Keratinocyte (primary cell): ENCODE measurements around the gene PROM1. TPM values are rescaled to one million over a fixed set of nuclear protein-coding genes. Genes with fewer than 3 reads are reported as not detected.

Experiments
- DNase-seq: peaks from one replicate; pipeline ENCODE4 v3.0.0-alpha.2; 2011; ENCODE audit warnings: low read depth, missing footprints, low spot score
- FAIRE-seq: peaks from 2 replicates; lab custom pipeline; 2011; peaks lifted over from hg19 to GRCh38; lab: Jason Lieb, UNC
- H2AFZ ChIP-seq: 2 replicates; pipeline ENCODE4 v1.6.0; 2012; ENCODE audit warnings: low read length, control low read depth, inconsistent platforms; ENCODE audit not compliant: control insufficient read depth
- H3K27ac ChIP-seq: 2 replicates; pipeline ENCODE4 v1.5.1; 2011; ENCODE audit warnings: low read length; ENCODE audit not compliant: control insufficient read depth, insufficient read depth
- H3K27me3 ChIP-seq: 3 replicates; pipeline ENCODE4 v1.6.0; 2011; ENCODE audit warnings: low read length; ENCODE audit not compliant: control insufficient read depth, insufficient read depth; ENCODE audit errors: extremely low read depth
- H3K36me3 ChIP-seq, 2 experiments: 2 replicates in 1 of 2; 3 replicates in 1 of 2; pipeline ENCODE4 v1.5.1; 2011; ENCODE audit warnings: low read length in 2 of 2, mild to moderate bottlenecking in 1 of 2; ENCODE audit not compliant: control insufficient read depth in 2 of 2, insufficient read depth in 2 of 2; ENCODE audit errors: extremely low read depth in 1 of 2
- H3K4me1 ChIP-seq: 3 replicates; pipeline ENCODE4 v1.5.1; 2011; ENCODE audit warnings: low read length; ENCODE audit not compliant: control insufficient read depth, insufficient read depth; ENCODE audit errors: extremely low read depth
- H3K4me2 ChIP-seq: 3 replicates; pipeline ENCODE4 v1.6.0; 2011; ENCODE audit warnings: low read depth, low read length; ENCODE audit not compliant: control insufficient read depth, insufficient read depth; ENCODE audit errors: extremely low read depth
- H3K4me3 ChIP-seq, 3 experiments: fragments of 200-600 bp in 1 of 3; sonication (generic) in 1 of 3; 2 replicates in 2 of 3; 3 replicates in 1 of 3; pipeline ENCODE4 v1.5.1; 2011 to 2016; ENCODE audit warnings: low read length in 3 of 3, mild to moderate bottlenecking in 3 of 3, control low read depth in 2 of 3, inconsistent platforms in 1 of 3, low read depth in 1 of 3, mixed read lengths in 1 of 3, mixed run types in 1 of 3, moderate library complexity in 1 of 3; ENCODE audit not compliant: control insufficient read depth in 2 of 3, insufficient read depth in 2 of 3; ENCODE audit errors: extremely low read depth in 1 of 3
- H3K79me2 ChIP-seq: 2 replicates; pipeline ENCODE4 v1.6.0; 2012; ENCODE audit warnings: low read length; ENCODE audit not compliant: control insufficient read depth, insufficient read depth
- H3K9ac ChIP-seq: 3 replicates; pipeline ENCODE4 v1.6.0; 2011; ENCODE audit warnings: low read length; ENCODE audit not compliant: control insufficient read depth, insufficient read depth; ENCODE audit errors: extremely low read depth
- H3K9me1 ChIP-seq: 3 replicates; pipeline ENCODE4 v1.6.0; 2011; ENCODE audit warnings: low read length; ENCODE audit not compliant: control insufficient read depth, insufficient read depth; ENCODE audit errors: extremely low read depth
- H3K9me3 ChIP-seq: 2 replicates; pipeline ENCODE4 v1.5.1; 2012; ENCODE audit warnings: low read depth, low read length; ENCODE audit not compliant: control insufficient read depth
- H4K20me1 ChIP-seq: 3 replicates; pipeline ENCODE4 v1.6.0; 2011; ENCODE audit warnings: low read length; ENCODE audit not compliant: control insufficient read depth, insufficient read depth; ENCODE audit errors: extremely low read depth
- CTCF ChIP-seq, 3 experiments: IDR thresholded peaks in 1 of 3; conservative IDR thresholded peaks in 1 of 3; optimal IDR thresholded peaks in 1 of 3; 2 replicates in 2 of 3; 3 replicates in 1 of 3; pipeline versions ENCODE3 to v1.5.1; 2011; ENCODE audit warnings: low read length in 3 of 3, mild to moderate bottlenecking in 3 of 3, moderate library complexity in 2 of 3, control low read depth in 1 of 3, inconsistent platforms in 1 of 3; ENCODE audit not compliant: insufficient read depth in 2 of 3; ENCODE audit errors: extremely low read depth in 1 of 3
- EZH2 ChIP-seq: IDR thresholded peaks from one replicate; pipeline ENCODE4 v1.6.1; 2012; ENCODE audit warnings: inconsistent platforms, mild to moderate bottlenecking, low read length, moderate library complexity
- dilution Hi-C: fragments of 300-500 bp; cut with MboI; formaldehyde crosslinking; loops from one replicate; pipeline ENCODE4 v1.7.0; 2020; ENCODE audit warnings: low sequenced_read_pairs; ENCODE audit not compliant: extremely low pct_ligation_motif_present
- polyA plus RNA-seq, 5 experiments: library from polyadenylated mRNA; depleted of rRNA in 3 of 5; stranded (reverse) in 3 of 5; stranded (forward) in 1 of 5; unstranded in 1 of 5; fragments of >200 nt; gene quantifications; 1 replicate in 1 of 5; 2 replicates in 3 of 5; 3 replicates in 1 of 5; pipeline versions ENCODE4 v1.2.1 to v1.2.3, GENCODE V29; 2011 to 2012; ENCODE audit warnings: missing spikeins in 2 of 5, low read depth in 1 of 5, low replicate concordance in 1 of 5

The PROM1 gene
- polyA plus RNA-seq, 1 donor (not counting 4 experiments of a cell fraction or from before 2014, with no cell fraction given), result not detected

GRCh38 chr4:15938182-15938581 is 145.6 kb downstream of the PROM1 start:
- Histone ChIP-seq H3K9me1 (peaks cover 3% of the 10 kb centered on the region), H3K4me2 (peak overlapping the region; percentile 97), H3K4me1 (peaks cover 44% of the 10 kb centered on the region), H3K27ac (peak overlapping the region; percentile 91), H4K20me1 (peaks cover 11% of the 10 kb centered on the region), H2AFZ (peak overlapping the region; percentile 77), H3K4me3 (peak overlapping the region; percentile 56 to 93 (median 85)), H3K9ac (peak overlapping the region; percentile 93), H3K27me3 (no peaks in the 10 kb centered on the region), H3K9me3 (no peaks in the 10 kb centered on the region), H3K79me2 (peaks cover 24% of the 10 kb centered on the region), H3K36me3 (peaks cover 9 to 25% of the 10 kb centered on the region in 2 experiments)
- TF ChIP-seq CTCF (optimal IDR thresholded peaks at IDR 0.05 in 1 of 3, IDR thresholded peaks at IDR 0.05 in 1 of 3, conservative IDR thresholded peaks at IDR 0.05 in 1 of 3; ENCODE audit: extremely low read depth in 1 of 3, insufficient read depth in 2 of 3, low read length in 3 of 3) (no peak), EZH2 (no peak)
- dilution Hi-C loops, result no loop called here
- DNase-seq, result no peak
- peak; percentile 96 for FAIRE-seq

GRCh38 chr4:15936495-15936894 is 147.3 kb downstream of the PROM1 start:
- H4K20me1 ChIP-seq, result peaks cover 11% of the 10 kb centered on the region
- FAIRE-seq, result peak; percentile 90
- H2AFZ ChIP-seq, result no peak overlapping the region
- dilution Hi-C loops, result no loop called here
- peak overlapping the region; percentile 91 for H3K27ac ChIP-seq
- peak overlapping the region; percentile 97 for H3K4me2 ChIP-seq
- no peak for DNase-seq
- H3K4me3 ChIP-seq, result peak overlapping the region; percentile 56 to 93 (median 85)
- H3K79me2 ChIP-seq, result peaks cover 24% of the 10 kb centered on the region
- TF ChIP-seq EZH2 (no peak), CTCF (optimal IDR thresholded peaks at IDR 0.05 in 1 of 3, IDR thresholded peaks at IDR 0.05 in 1 of 3, conservative IDR thresholded peaks at IDR 0.05 in 1 of 3; ENCODE audit: extremely low read depth in 1 of 3, insufficient read depth in 2 of 3, low read length in 3 of 3) (no peak)
- peaks cover 44% of the 10 kb centered on the region for H3K4me1 ChIP-seq
- H3K36me3 ChIP-seq, result peaks cover 9 to 25% of the 10 kb centered on the region in 2 experiments
- peak overlapping the region; percentile 93 for H3K9ac ChIP-seq
- peaks cover 3% of the 10 kb centered on the region for H3K9me1 ChIP-seq
- H3K27me3 ChIP-seq, result no peaks in the 10 kb centered on the region
- no peaks in the 10 kb centered on the region for H3K9me3 ChIP-seq
